Right ventricle myocardium superior (tissue), 1 donor: ENCODE measurements around the gene SERPINA12. TPM values are rescaled to one million over a fixed set of nuclear protein-coding genes. Genes with fewer than 3 reads are reported as not detected.
"Not testable (repeated sequence)": the region's sequence is repeated elsewhere in the genome, so short reads cannot be mapped to it uniquely, and the experiment has no call there.

Experiments used
- ATAC-seq: fragments of 200-7000 bp; cut with Tn5 transposase; one replicate; pipeline ENCODE4 v1.9.1; 2020; ENCODE audit warnings: mild to moderate bottlenecking; ENCODE audit not compliant: poor library complexity
- DNase-seq: peaks from one replicate; pipeline ENCODE4 v3.0.0-alpha.2; 2020
- intact Hi-C: fragments of 100-400 bp; cut with DNase I; formaldehyde crosslinking; loops from one replicate; pipeline ENCODE4 v1.11.2; 2022
- total RNA-seq: library from RNA; stranded (reverse); fragmentation: NEBNext Ultra II Directional; extraction: Animal tissue kit (Norgen Biotek cat#: 25700); gene quantifications from one replicate; pipeline ENCODE4 v1.2.1, GENCODE V29; 2021
- donor health status: DM: no; HTN: yes; CAD: no; lungs with severe emphysema.

The SERPINA12 gene
- total RNA-seq, 1 donor from 2014 or later: not detected

DNA sequence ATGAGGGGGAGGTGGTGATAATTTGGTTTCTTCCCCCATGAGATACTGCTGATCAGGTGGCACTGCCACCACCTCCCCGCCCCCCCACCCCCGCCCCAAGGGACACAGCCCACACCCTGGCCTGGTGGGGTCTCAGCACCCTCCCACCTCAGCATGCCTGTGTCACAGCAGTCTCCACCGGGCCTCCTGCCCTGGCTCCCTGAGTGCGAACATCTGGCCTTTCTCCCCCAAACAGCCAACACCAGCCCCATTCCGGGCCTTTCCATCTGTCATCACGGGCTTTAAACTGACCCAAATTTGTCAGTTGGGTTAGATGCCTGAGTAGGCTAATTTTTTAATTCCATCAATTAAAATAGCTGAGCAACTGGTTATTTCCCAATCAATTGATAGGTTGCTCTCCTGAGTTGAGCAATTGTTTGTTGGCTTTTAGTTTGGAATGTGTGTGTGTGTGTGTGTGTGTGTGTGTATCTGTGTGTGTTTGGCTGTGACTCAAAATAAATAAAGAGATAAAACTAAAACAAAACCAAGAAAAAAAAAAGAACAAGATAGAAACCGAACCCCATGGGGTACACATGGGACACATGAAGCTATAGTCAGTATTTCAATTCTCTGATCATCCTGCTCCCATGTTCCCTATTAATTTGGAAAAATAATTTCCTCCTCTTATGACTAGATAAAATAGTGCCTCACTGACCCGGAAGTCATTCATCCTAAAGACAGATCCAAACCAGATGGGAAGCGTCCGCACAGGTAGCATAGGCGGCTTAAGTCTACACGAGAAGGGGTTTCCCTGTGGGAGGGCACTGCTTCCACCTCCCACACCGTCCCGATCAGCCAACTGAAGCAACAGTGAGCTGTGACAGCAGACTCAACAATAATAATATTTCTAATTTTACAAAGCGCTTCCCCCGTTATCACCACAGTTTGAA, 7.4 kb downstream of the SERPINA12 start:
- no peak for ATAC-seq
- intact Hi-C loops: no loop called here
- DNase-seq: no peak

- intact Hi-C loops: no loop called here
- no peak for DNase-seq
These were observed 9.0 kb downstream of the SERPINA12 start for GRCh38 chr14:94500264-94500663.

GRCh38 chr14:94499673-94500072, 9.6 kb downstream of the SERPINA12 start:
- ATAC-seq: no peak
- intact Hi-C loops: no loop called here
- DNase-seq: no peak

More at GRCh38 chr14:94500264-94500663, 9.0 kb downstream of the SERPINA12 start:
- no peak for ATAC-seq

DNA sequence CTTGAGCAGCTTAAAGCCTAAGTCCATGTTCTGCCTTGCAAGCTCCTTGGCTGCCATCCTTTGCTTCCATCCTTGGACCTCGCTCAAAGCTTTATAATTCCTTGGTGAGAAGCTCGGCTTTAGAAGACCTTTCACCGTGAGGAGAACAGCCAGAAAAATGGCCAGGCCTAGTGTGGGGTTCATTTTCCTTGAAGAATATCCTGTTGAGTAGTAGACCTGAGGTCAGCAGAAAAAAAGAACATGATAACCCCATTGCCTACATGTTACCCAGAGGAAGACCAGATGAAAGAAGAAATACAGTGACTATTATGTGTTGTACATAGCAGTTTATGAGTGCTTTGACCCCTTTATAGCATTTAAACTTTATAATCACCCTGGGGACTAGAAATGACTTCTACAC, 11.1 kb downstream of the SERPINA12 start:
- intact Hi-C loops: no loop called here
- ATAC-seq: no peak
- DNase-seq: no peak

GRCh38 chr14:94494085-94494484, 15.2 kb downstream of the SERPINA12 start:
- intact Hi-C loops: no loop called here
- ATAC-seq (no peak), DNase-seq (no peak)

DNA sequence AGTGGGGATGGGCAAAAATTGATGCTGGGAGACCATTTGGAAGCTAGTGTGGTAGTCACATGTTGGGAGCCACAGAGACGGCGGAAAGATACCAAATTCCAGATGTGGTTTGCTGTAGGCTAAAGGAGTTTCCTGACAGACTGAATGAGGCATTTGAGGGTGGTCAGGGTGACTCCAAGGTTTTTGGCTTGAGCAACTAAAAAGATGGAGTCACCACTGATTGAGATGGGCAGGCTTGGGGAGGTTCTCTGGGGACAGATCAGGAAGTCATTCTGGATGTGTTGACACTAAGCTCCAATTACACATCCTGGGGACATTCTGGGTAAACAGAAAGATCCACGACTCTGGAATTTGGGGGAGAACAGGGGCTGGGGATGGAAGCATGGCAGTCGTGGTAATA, 17.8 kb downstream of the SERPINA12 start:
- intact Hi-C loops: no loop called here
- no peak for DNase-seq
- ATAC-seq: no peak

GRCh38 chr14:94489336-94489735, 19.9 kb downstream of the SERPINA12 start:
- intact Hi-C loops: loop anchor here (5.0 kb wide), 1 partner anchor 132 kb away; no protein-coding TSS in a partner anchor
- no peak for ATAC-seq
- no peak for DNase-seq

DNA sequence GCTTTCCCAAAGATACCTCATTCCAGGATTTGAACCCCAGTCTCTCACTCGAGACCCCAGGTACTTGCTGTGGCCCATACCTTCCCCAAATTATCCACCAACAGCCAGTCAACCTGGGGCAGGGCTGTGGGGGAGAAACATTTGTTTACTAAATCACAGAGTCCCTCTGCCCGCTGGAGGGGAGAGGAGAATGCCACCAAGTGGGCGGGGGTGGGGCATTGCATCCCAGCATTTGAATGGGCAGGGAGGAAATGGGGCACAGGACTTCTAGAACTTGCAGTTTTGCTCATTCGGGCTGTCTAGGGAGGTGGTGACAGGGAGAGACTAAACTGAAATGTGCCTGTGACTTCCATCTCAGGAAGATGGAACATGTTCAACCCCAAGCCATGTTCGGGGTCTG, 22.4 kb downstream of the SERPINA12 start:
- intact Hi-C loops: loop anchor here (5.0 kb wide), 1 partner anchor 130 kb away; no protein-coding TSS in a partner anchor
- ATAC-seq (no peak), DNase-seq (no peak)

- ATAC-seq (peak; percentile 77), DNase-seq (peak; percentile 65)
- intact Hi-C loops: loop anchor here (5.0 kb wide), 1 partner anchor 129 kb away; no protein-coding TSS in a partner anchor
These were observed 23.1 kb downstream of the SERPINA12 start for GRCh38 chr14:94485944-94486841.

DNA sequence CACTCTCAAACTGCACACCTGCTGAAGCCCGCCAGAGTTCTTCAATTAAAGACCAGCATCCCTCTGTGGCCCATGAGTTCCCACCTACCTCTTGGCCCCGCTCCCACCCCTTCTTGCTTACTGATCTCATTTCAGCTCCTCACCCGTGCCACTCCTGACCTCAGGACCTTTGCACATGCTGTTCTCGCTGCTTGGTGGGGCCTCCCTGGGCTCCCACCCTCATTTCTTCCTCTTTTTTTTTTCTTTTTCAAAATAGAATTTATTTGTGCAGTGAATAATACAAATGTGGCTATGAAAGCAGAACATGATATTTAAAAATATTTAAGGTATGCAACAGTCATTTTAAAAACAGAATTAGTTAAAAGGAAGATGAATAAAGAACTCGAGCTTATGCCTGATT, 24.8 kb downstream of the SERPINA12 start:
- intact Hi-C loops: no loop called here
- ATAC-seq: no peak
- no peak for DNase-seq

DNA sequence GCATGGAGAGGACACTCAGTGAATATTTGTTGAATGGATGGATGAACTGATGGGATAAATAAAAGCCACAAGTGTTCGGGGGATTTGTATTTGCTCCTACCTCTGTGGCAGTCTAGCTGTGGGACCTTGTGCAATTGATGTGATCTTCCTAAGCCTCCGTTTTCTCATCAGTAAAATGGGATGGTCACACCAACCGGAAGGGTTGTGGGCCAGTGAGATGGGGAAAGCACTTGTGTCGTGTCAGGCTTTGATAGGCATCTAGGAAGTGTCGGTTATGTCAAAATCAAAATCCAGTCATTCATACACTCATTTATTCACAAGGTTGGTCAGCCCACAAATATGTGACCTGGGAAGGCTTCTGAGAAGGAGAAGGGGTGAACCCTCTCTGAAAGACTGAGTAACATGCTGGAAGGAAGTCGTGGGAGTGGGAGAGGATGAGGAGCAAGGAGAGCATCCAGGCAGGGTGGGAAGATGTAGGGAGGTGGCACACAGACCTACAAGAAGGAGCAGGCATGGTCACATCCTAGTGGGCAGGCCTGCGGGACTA, 25.5 kb downstream of the SERPINA12 start:
- DNase-seq (no peak), ATAC-seq (no peak)
- intact Hi-C loops: no loop called here

DNA sequence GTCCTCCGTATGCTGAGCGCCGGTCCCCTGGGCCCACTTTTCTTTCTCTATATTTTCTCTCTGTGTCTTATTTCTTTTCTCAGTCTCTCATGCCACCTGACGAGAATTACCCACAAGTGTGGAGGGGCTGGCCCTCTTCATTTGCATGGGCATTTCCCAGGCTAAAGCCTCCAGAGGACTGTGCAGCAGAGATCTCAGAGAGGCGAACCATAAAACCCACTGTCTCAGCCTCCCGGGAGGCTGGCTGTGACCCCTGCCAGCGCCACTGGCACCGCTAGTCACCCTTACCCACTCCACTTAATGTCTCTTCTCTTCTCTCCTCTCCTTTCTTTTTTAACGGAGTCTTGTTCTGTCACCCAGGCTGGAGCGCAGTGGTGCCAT, 26.2 kb downstream of the SERPINA12 start:
- intact Hi-C loops: no loop called here
- DNase-seq (no peak), ATAC-seq (no peak)

DNA sequence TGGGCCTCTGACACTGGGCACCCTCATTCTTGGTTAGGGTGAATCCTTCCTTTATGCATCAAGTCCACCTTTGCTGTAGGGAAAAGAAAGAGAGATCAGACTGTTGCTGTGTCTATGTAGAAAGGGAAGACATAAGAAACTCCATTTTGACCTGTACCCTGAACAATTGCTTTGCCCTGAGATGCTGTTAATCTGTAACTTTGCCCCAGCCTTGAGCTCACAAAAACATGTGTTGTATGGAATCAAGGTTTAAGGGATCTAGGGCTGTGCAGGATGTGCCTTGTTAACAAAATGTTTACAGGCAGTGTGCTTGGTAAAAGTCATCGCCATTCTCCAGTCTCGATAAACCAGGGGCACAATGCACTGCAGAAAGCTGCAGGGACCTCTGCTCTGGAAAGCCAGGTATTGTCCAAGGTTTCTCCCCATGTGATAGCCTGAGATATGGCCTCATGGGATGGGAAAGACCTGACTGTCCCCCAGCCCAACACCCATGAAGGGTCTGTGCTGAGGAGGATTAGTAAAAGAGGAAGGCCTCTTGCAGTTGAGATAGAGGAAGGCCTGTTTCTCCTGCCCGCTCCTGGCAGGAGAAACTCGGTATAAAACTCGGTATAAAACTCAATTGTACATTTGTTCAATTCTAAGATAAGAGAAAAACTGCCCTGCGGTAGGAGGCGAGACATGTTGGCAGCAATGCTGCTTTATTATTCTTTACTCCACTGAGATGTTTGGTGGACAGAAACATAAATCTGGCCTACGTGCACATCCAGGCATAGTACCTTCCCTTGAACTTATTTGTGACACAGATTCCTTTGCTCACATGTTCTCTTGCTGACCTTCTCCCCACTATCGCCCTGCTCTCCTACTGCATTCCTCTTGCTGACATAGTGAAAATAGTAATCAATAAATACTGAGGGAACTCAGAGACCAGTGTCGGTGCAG, 26.9 kb downstream of the SERPINA12 start:
- not testable (repeated sequence) for ATAC-seq

DNA sequence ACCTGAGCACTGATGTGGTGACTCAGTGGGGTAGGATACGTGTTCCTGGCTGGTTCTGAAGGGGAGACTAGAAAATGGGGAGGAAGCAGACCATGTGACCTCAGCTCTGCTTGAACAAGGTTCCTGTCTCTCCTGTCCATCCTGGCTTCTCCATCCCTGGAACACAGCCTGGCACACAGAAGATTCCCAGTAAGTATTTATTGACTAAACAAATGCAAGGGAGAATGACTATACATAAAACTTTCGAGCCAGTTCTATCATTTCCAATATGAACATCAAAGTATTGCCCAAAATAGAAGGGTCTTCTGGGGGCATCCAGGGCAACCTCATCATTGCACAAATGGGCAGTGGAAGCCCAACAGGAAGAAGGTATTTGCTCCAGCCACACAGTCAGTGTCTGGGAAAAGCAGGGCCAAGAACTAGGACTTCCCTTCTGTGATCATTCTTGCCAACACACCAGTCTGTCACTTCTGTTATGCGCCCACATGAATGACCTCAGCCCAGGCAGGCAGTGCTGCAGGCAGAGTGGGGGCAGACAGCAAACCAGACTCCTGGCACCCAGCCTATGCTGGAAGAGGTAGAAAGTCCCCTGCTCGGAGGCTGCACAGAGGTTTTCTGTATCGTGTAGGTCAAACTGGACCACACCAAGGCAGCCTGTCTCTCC, 27.7 kb downstream of the SERPINA12 start:
- no peak for ATAC-seq
- DNase-seq: no peak
- intact Hi-C loops: no loop called here

More for the DNA sequence above, 26.9 kb downstream of the SERPINA12 start:
- intact Hi-C loops, DNase-seq: not testable (repeated sequence)

- intact Hi-C loops: no loop called here
- ATAC-seq (no peak), DNase-seq (no peak)
These were observed 28.5 kb downstream of the SERPINA12 start for GRCh38 chr14:94480809-94481208.

GRCh38 chr14:94478420-94478819, 30.8 kb downstream of the SERPINA12 start:
- ATAC-seq: no peak
- no peak for DNase-seq
- intact Hi-C loops: no loop called here

GRCh38 chr14:94476023-94476422, 33.2 kb downstream of the SERPINA12 start, which contains the start of gene SERPINA9:
SERPINA9 (minus strand) TSS chr14:94476197; CDS start chr14:94469840, 6,357 bp downstream.
- ATAC-seq (no peak), DNase-seq (no peak)
- intact Hi-C loops: no loop called here
